Activated CD8-positive, alpha-beta memory T cell treated with anti-CD3 and anti-CD28 coated beads, Interleukin-2, amount 50 U/mL, for 1 hour (primary cell): ENCODE measurements around the gene CX3CL1.
"Not testable (repeated sequence)": the region's sequence is repeated elsewhere in the genome, so short reads cannot be mapped to it uniquely, and the experiment has no call there.

Experiments used
- DNase-seq: peaks from one replicate; pipeline ENCODE4 v3.0.0-alpha.2; 2020; ENCODE audit errors: extremely low read depth

The CX3CL1 gene

GRCh38 chr16:57382535-57383275 lies 10.4 kb downstream of the CX3CL1 start:
- no peak for DNase-seq

GRCh38 chr16:57383276-57384247 lies 11.3 kb downstream of the CX3CL1 start:
- no peak for DNase-seq

GRCh38 chr16:57384248-57385070 lies 12.2 kb downstream of the CX3CL1 start:
- no peak for DNase-seq

GRCh38 chr16:57385083-57385482 lies 12.8 kb downstream of the CX3CL1 start:
- DNase-seq: no peak

GRCh38 chr16:57386381-57386951 lies 14.2 kb downstream of the CX3CL1 start:
- no peak for DNase-seq

- no peak for DNase-seq
Measured at GRCh38 chr16:57387598-57388354, 15.5 kb downstream of the CX3CL1 start.

GRCh38 chr16:57388359-57389086 lies 16.2 kb downstream of the CX3CL1 start:
- no peak for DNase-seq

GRCh38 chr16:57389087-57389468 lies 16.8 kb downstream of the CX3CL1 start:
- no peak for DNase-seq

GRCh38 chr16:57390636-57391295 lies 18.5 kb downstream of the CX3CL1 start:
- DNase-seq: no peak

- no peak for DNase-seq
Measured at GRCh38 chr16:57391300-57391699, 19.0 kb downstream of the CX3CL1 start.

- no peak for DNase-seq
Measured at GRCh38 chr16:57391708-57392107, 19.4 kb downstream of the CX3CL1 start.

- no peak for DNase-seq
Measured at GRCh38 chr16:57392694-57393093, 20.4 kb downstream of the CX3CL1 start.

GRCh38 chr16:57394444-57394843 lies 22.2 kb downstream of the CX3CL1 start:
- DNase-seq: no peak

- no peak for DNase-seq
Measured at GRCh38 chr16:57395026-57395425, 22.7 kb downstream of the CX3CL1 start.

- DNase-seq: no peak
Measured at GRCh38 chr16:57396786-57397185, 24.5 kb downstream of the CX3CL1 start.

GRCh38 chr16:57397493-57397892 lies 25.2 kb downstream of the CX3CL1 start:
- DNase-seq: not testable (repeated sequence)

- no peak for DNase-seq
Measured at GRCh38 chr16:57401943-57402640, 29.8 kb downstream of the CX3CL1 start.

GRCh38 chr16:57403965-57404817 lies 31.9 kb downstream of the CX3CL1 start, which contains the start of gene CCL17:
TSS of gene CCL17 (plus strand) at chr16:57404767. CDS start at chr16:57413933, 9,166 bp downstream.
- no peak for DNase-seq
